GM18873 (cell line): ENCODE data around the gene FUBP3.
A peak's percentile ranks its signal among the peaks of the same experiment; 100 is the strongest.

Experiments used
- ATAC-seq: cut with Tn5 transposase; IDR thresholded peaks from one replicate; pipeline ENCODE4 v1.9.1; 2021; ENCODE audit warnings: mild to moderate bottlenecking, moderate library complexity, moderate number of reproducible peaks; ENCODE audit not compliant: unreplicated experiment, low FRiP score

FUBP3 gene

GRCh38 chr9:130578865-130579737 lies at the start of gene FUBP3:
TSS of gene FUBP3 (plus strand) at chr9:130579577. CDS start at chr9:130579681, 104 bp downstream.
- ATAC-seq: peak; percentile 68

- no peak for ATAC-seq
Observed at GRCh38 chr9:130530938-130531337, 48.4 kb upstream of the FUBP3 start.

GRCh38 chr9:130531670-130532069 lies 47.7 kb upstream of the FUBP3 start:
- ATAC-seq: no peak

- ATAC-seq: no peak
Observed at GRCh38 chr9:130532426-130533080, 46.8 kb upstream of the FUBP3 start.

- ATAC-seq: no peak
Observed at GRCh38 chr9:130535818-130536521, 43.4 kb upstream of the FUBP3 start.

- ATAC-seq: no peak
Observed at GRCh38 chr9:130536701-130537107, 42.7 kb upstream of the FUBP3 start.

- no peak for ATAC-seq
Observed at GRCh38 chr9:130537346-130538050, 41.9 kb upstream of the FUBP3 start.

GRCh38 chr9:130539420-130540223 lies 39.8 kb upstream of the FUBP3 start:
- no peak for ATAC-seq

- ATAC-seq: no peak
Observed at GRCh38 chr9:130541533-130541932, 37.8 kb upstream of the FUBP3 start.

- no peak for ATAC-seq
Observed at GRCh38 chr9:130542038-130542437, 37.3 kb upstream of the FUBP3 start.

GRCh38 chr9:130542457-130543228 lies 36.7 kb upstream of the FUBP3 start:
- no peak for ATAC-seq

GRCh38 chr9:130543368-130543767 lies 36.0 kb upstream of the FUBP3 start:
- no peak for ATAC-seq

- ATAC-seq: no peak
Observed at GRCh38 chr9:130543859-130544258, 35.5 kb upstream of the FUBP3 start.

GRCh38 chr9:130544364-130544763 lies 35.0 kb upstream of the FUBP3 start:
- ATAC-seq: no peak

GRCh38 chr9:130548103-130548502 lies 31.3 kb upstream of the FUBP3 start:
- ATAC-seq: no peak

GRCh38 chr9:130549093-130549735 lies 30.2 kb upstream of the FUBP3 start:
- ATAC-seq: no peak

- no peak for ATAC-seq
Observed at GRCh38 chr9:130554606-130555005, 24.8 kb upstream of the FUBP3 start.

- ATAC-seq: no peak
Observed at GRCh38 chr9:130555061-130555460, 24.3 kb upstream of the FUBP3 start.

GRCh38 chr9:130555968-130556367 lies 23.4 kb upstream of the FUBP3 start:
- ATAC-seq: no peak
